Epithelial cell of proximal tubule (primary cell): ENCODE results near the gene FBXW4. TPM values are rescaled to one million over a fixed set of nuclear protein-coding genes. Genes with fewer than 3 reads are reported as not detected.
"Not testable (repeated sequence)": the region's sequence is repeated elsewhere in the genome, so short reads cannot be mapped to it uniquely, and the experiment has no call there.

ENCODE experiments used
- DNase-seq: peaks from one replicate; pipeline ENCODE4 v3.0.0-alpha.2; 2011; ENCODE audit warnings: low read depth
- H3K4me3 ChIP-seq: 2 replicates; pipeline ENCODE4 v1.5.1; 2011; ENCODE audit warnings: low read depth, mild to moderate bottlenecking, low read length
- CTCF ChIP-seq: conservative IDR thresholded peaks from 2 replicates; pipeline ENCODE4 v1.5.1; 2012; ENCODE audit warnings: low read depth, mild to moderate bottlenecking, low read length
- total RNA-seq: library from RNA; depleted of rRNA; stranded (reverse); fragments of >200 nt; gene quantifications from 2 replicates; pipeline ENCODE4 v1.2.3, GENCODE V29; 2015

Gene FBXW4
- total RNA-seq, 1 donor from 2014 or later, result 15.3 TPM

GRCh38 chr10:101643546-101643945, 51.4 kb downstream of the FBXW4 start:
- no peak overlapping the region for H3K4me3 ChIP-seq
- no peak for DNase-seq
- no peak for TF ChIP-seq CTCF

GRCh38 chr10:101639141-101639900, 55.6 kb downstream of the FBXW4 start:
- TF ChIP-seq CTCF, result no peak
- DNase-seq, result no peak
- H3K4me3 ChIP-seq, result no peak overlapping the region

- DNase-seq, H3K4me3 ChIP-seq: not testable (repeated sequence)
Measured at GRCh38 chr10:101633510-101633909, 61.5 kb downstream of the FBXW4 start.

GRCh38 chr10:101631821-101632475, 63.0 kb downstream of the FBXW4 start:
- no peak for DNase-seq
- H3K4me3 ChIP-seq, result no peak overlapping the region
- TF ChIP-seq CTCF, result no peak

GRCh38 chr10:101630633-101630920, 64.4 kb downstream of the FBXW4 start:
- TF ChIP-seq CTCF, result no peak
- H3K4me3 ChIP-seq, result no peak overlapping the region
- DNase-seq, result no peak

GRCh38 chr10:101629837-101630632, 64.9 kb downstream of the FBXW4 start:
- H3K4me3 ChIP-seq, result no peak overlapping the region
- no peak for DNase-seq
- TF ChIP-seq CTCF, result no peak

GRCh38 chr10:101625821-101626412, 69.1 kb downstream of the FBXW4 start:
- DNase-seq, result no peak
- no peak for TF ChIP-seq CTCF
- no peak overlapping the region for H3K4me3 ChIP-seq
